ENCODE measurements around the gene ZNF385B.

ZNF385B gene

DNA sequence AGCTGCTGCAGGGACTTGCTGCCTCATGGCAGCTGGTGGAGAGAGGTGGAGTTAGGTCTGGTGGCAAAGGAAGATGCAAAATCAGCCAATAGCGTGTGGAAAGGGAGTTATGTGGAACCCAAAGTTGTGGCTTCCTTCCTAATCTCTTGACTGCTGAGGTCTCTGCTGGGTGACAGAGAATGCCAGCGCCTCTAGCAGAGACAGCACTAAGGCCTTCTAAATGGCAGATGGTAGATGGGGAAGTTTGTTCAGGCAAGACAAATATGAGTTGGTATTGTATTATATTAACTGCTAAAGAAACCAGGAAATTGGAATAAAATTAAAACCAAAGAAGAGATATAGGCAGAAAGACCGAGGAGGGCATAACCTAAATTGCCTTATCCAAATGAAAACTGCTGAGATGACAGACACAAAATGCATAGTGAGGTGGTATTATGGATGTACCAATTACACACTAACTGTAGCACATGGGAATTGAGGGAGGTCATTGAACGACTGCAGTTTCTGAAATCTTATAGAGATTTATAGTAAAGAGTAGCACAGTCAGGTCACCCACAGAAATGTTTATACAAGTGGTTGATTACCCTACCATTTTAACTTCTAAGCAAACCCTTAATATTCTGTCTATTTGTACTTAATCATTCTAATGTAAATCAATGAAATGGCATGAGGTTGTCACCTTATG lies 350.2 kb downstream of the ZNF385B start:
- no peak overlapping the region for H3K9ac ChIP-seq
- H3K9me3 ChIP-seq (ENCODE audit: control insufficient read depth, low read length), result no peaks in the 10 kb centered on the region
- H3K27ac ChIP-seq, result no peak overlapping the region

DNA sequence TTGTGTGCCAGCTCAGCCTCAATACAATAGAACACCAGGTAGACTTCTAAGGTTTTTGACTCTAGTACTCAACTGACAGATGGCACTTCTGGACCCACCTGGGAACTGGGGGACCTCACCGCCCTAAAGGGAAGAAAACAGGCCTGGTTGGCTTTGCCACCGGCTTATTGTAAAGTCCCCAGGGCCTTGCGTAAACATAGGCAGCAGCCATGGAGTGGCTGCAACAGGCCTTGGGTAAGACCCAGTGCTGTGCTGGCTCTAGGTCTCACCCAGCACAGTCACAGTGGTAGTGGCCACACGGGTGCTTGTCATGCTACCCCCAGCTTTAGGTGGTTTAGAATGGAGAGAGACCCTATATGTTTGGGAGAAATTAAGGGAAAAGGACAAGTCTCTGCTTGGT lies 366.1 kb downstream of the ZNF385B start:
- no peak overlapping the region for H3K4me2 ChIP-seq (ENCODE audit: low read length)
- H2AFZ ChIP-seq, result no peak overlapping the region
- TF ChIP-seq CTCF (IDR thresholded peaks at IDR 0.05), result no peak
- H3K9me3 ChIP-seq (ENCODE audit: control insufficient read depth, low read length), result no peaks in the 10 kb centered on the region
- H3K27ac ChIP-seq, result no peak overlapping the region
- H3K4me3 ChIP-seq (ENCODE audit: low read depth, low read length), result no peak overlapping the region
- no peak overlapping the region for H3K9ac ChIP-seq
- no peaks in the 10 kb centered on the region for H3K4me1 ChIP-seq
- H3K36me3 ChIP-seq (ENCODE audit: control insufficient read depth, insufficient read depth, low read length), result no peaks in the 10 kb centered on the region
- no peaks in the 10 kb centered on the region for H3K27me3 ChIP-seq (ENCODE audit: control insufficient read depth, insufficient read depth, low read length)
- no peaks in the 10 kb centered on the region for H3K79me2 ChIP-seq

More for the DNA sequence above, 350.2 kb downstream of the ZNF385B start:
- no peak overlapping the region for H3K4me3 ChIP-seq (ENCODE audit: low read depth, low read length)
- H3K79me2 ChIP-seq, result no peaks in the 10 kb centered on the region
- no peaks in the 10 kb centered on the region for H3K36me3 ChIP-seq (ENCODE audit: control insufficient read depth, insufficient read depth, low read length)
- no peak overlapping the region for H2AFZ ChIP-seq
- H3K4me2 ChIP-seq (ENCODE audit: low read length), result no peak overlapping the region
- no peaks in the 10 kb centered on the region for H3K27me3 ChIP-seq (ENCODE audit: control insufficient read depth, insufficient read depth, low read length)
- no peak for TF ChIP-seq CTCF (IDR thresholded peaks at IDR 0.05)
- H3K4me1 ChIP-seq, result no peaks in the 10 kb centered on the region

GRCh38 chr2:179488563-179488962 lies 372.8 kb downstream of the ZNF385B start:
- no peaks in the 10 kb centered on the region for H3K27me3 ChIP-seq (ENCODE audit: control insufficient read depth, insufficient read depth, low read length)
- H3K79me2 ChIP-seq, result no peaks in the 10 kb centered on the region
- H3K9me3 ChIP-seq (ENCODE audit: control insufficient read depth, low read length), result no peaks in the 10 kb centered on the region
- no peak overlapping the region for H2AFZ ChIP-seq
- no peak overlapping the region for H3K9ac ChIP-seq
- H3K4me2 ChIP-seq (ENCODE audit: low read length), result no peak overlapping the region
- no peak overlapping the region for H3K4me3 ChIP-seq (ENCODE audit: low read depth, low read length)
- TF ChIP-seq CTCF (IDR thresholded peaks at IDR 0.05), result no peak
- no peaks in the 10 kb centered on the region for H3K4me1 ChIP-seq
- H3K27ac ChIP-seq, result no peak overlapping the region
- no peaks in the 10 kb centered on the region for H3K36me3 ChIP-seq (ENCODE audit: control insufficient read depth, insufficient read depth, low read length)

- Histone ChIP-seq H3K9ac (no peak overlapping the region), H3K79me2 (no peaks in the 10 kb centered on the region), H3K4me1 (no peaks in the 10 kb centered on the region), H2AFZ (no peak overlapping the region), H3K9me3 (ENCODE audit: control insufficient read depth, low read length) (no peaks in the 10 kb centered on the region), H3K27me3 (ENCODE audit: control insufficient read depth, insufficient read depth, low read length) (no peaks in the 10 kb centered on the region), H3K4me2 (ENCODE audit: low read length) (no peak overlapping the region), H3K4me3 (ENCODE audit: low read depth, low read length) (no peak overlapping the region), H3K36me3 (ENCODE audit: control insufficient read depth, insufficient read depth, low read length) (no peaks in the 10 kb centered on the region), H3K27ac (no peak overlapping the region)
- TF ChIP-seq CTCF (IDR thresholded peaks at IDR 0.05), result no peak
These were observed 374.2 kb downstream of the ZNF385B start for GRCh38 chr2:179487010-179487731.
